K562 (cell line): Measurements from ENCODE around the gene GADD45GIP1. TPM values are rescaled to one million over a fixed set of nuclear protein-coding genes. Genes with fewer than 3 reads are reported as not detected.

Experiments
- ADNP ChIP-seq: fragments of 200-800 bp; sonication (Bioruptor generic); IDR thresholded peaks from 2 replicates; pipeline ENCODE4 v1.6.1; 2016; ENCODE audit warnings: missing genetic modification characterization, missing compliant biosample characterization
- HDAC3 ChIP-seq: fragments of 450-650 bp; IDR thresholded peaks from 2 replicates; pipeline ENCODE4 v1.6.1; 2018; ENCODE audit warnings: borderline replicate concordance, mild to moderate bottlenecking, moderate library complexity; ENCODE audit not compliant: partially characterized antibody
- HOMEZ ChIP-seq: fragments of 250-450 bp; sonication (Bioruptor Pico); IDR thresholded peaks from 2 replicates; pipeline ENCODE4 v1.4.0; 2020; ENCODE audit warnings: mild to moderate bottlenecking, moderate library complexity
- KAT7 ChIP-seq: sonication (generic); formaldehyde crosslinking; IDR thresholded peaks from 2 replicates; pipeline ENCODE4 v1.8.0; 2022; ENCODE audit warnings: missing genetic modification reagents, mild to moderate bottlenecking, borderline replicate concordance
- NKRF ChIP-seq: fragments of 450-650 bp; IDR thresholded peaks from 2 replicates; pipeline ENCODE4 v1.6.1; 2016; ENCODE audit warnings: borderline replicate concordance
- POLR3A ChIP-seq: IDR thresholded peaks from 2 replicates; pipeline ENCODE4 v1.6.1; 2011; ENCODE audit warnings: borderline replicate concordance, mild to moderate bottlenecking, moderate library complexity; ENCODE audit not compliant: insufficient read length, insufficient read depth; ENCODE audit errors: extremely low read depth
- PTTG1 ChIP-seq: fragments of 450-650 bp; IDR thresholded peaks from 2 replicates; pipeline ENCODE4 v1.6.1; 2016; ENCODE audit warnings: low read depth, mild to moderate bottlenecking, missing genetic modification characterization, missing compliant biosample characterization
- RAD21 ChIP-seq, 2 experiments: fragments of 250-450 bp in 1 of 2; fragments of 450-650 bp in 1 of 2; sonication (Bioruptor Pico) in 1 of 2; formaldehyde crosslinking in 1 of 2; IDR thresholded peaks in 1 of 2; conservative IDR thresholded peaks in 1 of 2; 2 replicates each; pipeline versions ENCODE4 v1.4.0 to v1.8.0; 2020 to 2022; ENCODE audit warnings: mild to moderate bottlenecking in 2 of 2, moderate library complexity in 1 of 2
- ZNF354B ChIP-seq: fragments of 250-450 bp; sonication (Bioruptor Pico); IDR thresholded peaks from 2 replicates; pipeline ENCODE4 v1.4.0; 2020
- ZNF407 ChIP-seq: fragments of 450-650 bp; IDR thresholded peaks from 2 replicates; pipeline ENCODE4 v1.6.1; 2016; ENCODE audit warnings: low read depth
- ZNF639 ChIP-seq, 2 experiments: fragments of 200-800 bp in 1 of 2; sonication (Bioruptor generic) in 1 of 2; sonication (generic) in 1 of 2; formaldehyde crosslinking in 1 of 2; IDR thresholded peaks in 1 of 2; conservative IDR thresholded peaks in 1 of 2; 2 replicates each; pipeline versions ENCODE4 v1.5.0 to v1.6.1; 2016 to 2020; ENCODE audit warnings: missing compliant biosample characterization in 1 of 2, missing genetic modification characterization in 1 of 2, missing genetic modification reagents in 1 of 2
- ZNF644 ChIP-seq: fragments of 200-800 bp; sonication (Bioruptor generic); IDR thresholded peaks from 2 replicates; pipeline ENCODE4 v1.6.1; 2016; ENCODE audit warnings: low read depth, missing genetic modification characterization, missing compliant biosample characterization
- polyA plus RNA-seq, 8 experiments: library from polyadenylated mRNA; depleted of rRNA in 4 of 8; stranded (reverse) in 5 of 8; unstranded in 3 of 8; fragments of >200 nt; fragmentation: Nextera tagmentation in 2 of 8; fragmentation: Illumina TruSeq in 1 of 8; extraction: Ambion mirVana in 2 of 8; extraction: Trizol in 1 of 8; gene quantifications; 2 replicates each; pipeline versions ENCODE4 v1.2.1 to v1.2.3, GENCODE V29; 2011 to 2014; ENCODE audit warnings: inconsistent platforms in 1 of 8, missing spikeins in 1 of 8
- total RNA-seq, 7 experiments: library from RNA; depleted of rRNA in 6 of 7; stranded (reverse); fragments of >200 nt in 6 of 7; fragmentation: Illumina TruSeq in 2 of 7; extraction: Trizol in 2 of 7; gene quantifications; 2 replicates each; pipeline versions ENCODE4 v1.2.1 to v1.2.3, GENCODE V29; 2011 to 2021; ENCODE audit warnings: low replicate concordance in 1 of 7

Gene GADD45GIP1
- total and polyA plus RNA-seq, 9 of the 15 experiments (the other 6 are each of a cell fraction or from before 2014, with no cell fraction given): 5.1 to 161 (median 29.2) TPM

GRCh38 chr19:12995596-12996405 is 38.8 kb upstream of the GADD45GIP1 start (continued):
- TF ChIP-seq HOMEZ (no peak), ZNF639 (CRISPR knock-in tag; conservative IDR thresholded peaks at IDR 0.05 in 1 of 2, IDR thresholded peaks at IDR 0.05 in 1 of 2) (peak in 1 of 2 experiments; percentile 51; a peak in 2 of 4 replicates), RAD21 (CRISPR knock-in tag; conservative IDR thresholded peaks at IDR 0.05 in 1 of 2, IDR thresholded peaks at IDR 0.05 in 1 of 2) (no peak), ZNF407 (no peak), NKRF (peak; percentile 54; the same call in 1 of the 2 replicates), HDAC3 (no peak), PTTG1 (tag) (no peak), ZNF644 (tag) (no peak), ADNP (tag) (no peak), POLR3A (no peak), KAT7 (no peak), ZNF354B (CRISPR knock-in tag) (no peak)
